GM12872 (cell line): ENCODE measurements around the gene POPDC3.

Experiments used
- CTCF ChIP-seq: IDR thresholded peaks from 3 replicates; pipeline ENCODE4 v1.5.1; 2011; ENCODE audit warnings: low read depth, mild to moderate bottlenecking, low read length, moderate library complexity; ENCODE audit not compliant: insufficient read depth

POPDC3 gene

GRCh38 chr6:105179244-105180065 is at the start of gene POPDC3:
TSS of gene POPDC3 (minus strand) at chr6:105180014. CDS start at chr6:105161909, 18,105 bp downstream.
- no peak for TF ChIP-seq CTCF

- TF ChIP-seq CTCF: no peak
These were observed 47.5 kb upstream of the POPDC3 start for GRCh38 chr6:105227295-105227767.

- TF ChIP-seq CTCF: no peak
These were observed 46.9 kb upstream of the POPDC3 start for GRCh38 chr6:105226598-105227294.

GRCh38 chr6:105223242-105223641 is 43.4 kb upstream of the POPDC3 start:
- TF ChIP-seq CTCF: no peak

- TF ChIP-seq CTCF: no peak
These were observed 40.4 kb upstream of the POPDC3 start for GRCh38 chr6:105220186-105220585.

- TF ChIP-seq CTCF: no peak
These were observed 35.7 kb upstream of the POPDC3 start for GRCh38 chr6:105215506-105215905.

GRCh38 chr6:105214668-105215067 is 34.9 kb upstream of the POPDC3 start:
- no peak for TF ChIP-seq CTCF
